ENCODE data around the gene CCDC170.

GRCh38 chr6:151658091-151658490, 164.3 kb downstream of the CCDC170 start:
- no peak for TF ChIP-seq YY1 (IDR thresholded peaks at IDR 0.05; ENCODE audit: insufficient read depth, insufficient read length)
- no peak for TF ChIP-seq ZNF274 (IDR thresholded peaks at IDR 0.05; ENCODE audit: low read depth, low read length)
- TF ChIP-seq SUZ12 (IDR thresholded peaks at IDR 0.05; ENCODE audit: extremely low read depth, insufficient read depth, insufficient read length): no peak

Measured in NT2/D1 (cell line).